ENCODE measurements around the gene AMPD3. TPM values are rescaled to one million over a fixed set of nuclear protein-coding genes. Genes with fewer than 3 reads are reported as not detected.

The AMPD3 gene
- total RNA-seq, 1 experiment from 2014 or later = 5.9 TPM

GRCh38 chr11:10514202-10514601 lies 59.1 kb downstream of the AMPD3 start:
- H3K27me3 ChIP-seq (ENCODE audit: insufficient read depth, low read length) = no peaks in the 10 kb centered on the region
- H3K9me3 Mint-ChIP-seq = no peaks in the 10 kb centered on the region
- H3K27me3 Mint-ChIP-seq (ENCODE audit: low read depth) = no peaks in the 10 kb centered on the region
- H4K5ac ChIP-seq (ENCODE audit: insufficient read length, low read depth, low read length) = no peak overlapping the region
- no peak overlapping the region for H3K27ac Mint-ChIP-seq
- H3K4me3 Mint-ChIP-seq = no peak overlapping the region
- H3K27ac ChIP-seq (ENCODE audit: insufficient read length, low read depth, low read length) = no peak overlapping the region
- no peak overlapping the region for H2AK5ac ChIP-seq (ENCODE audit: insufficient read length, low read length)
- peak; percentile 44 for TF ChIP-seq CTCF (conservative IDR thresholded peaks at IDR 0.05)
- H3K4me2 ChIP-seq (ENCODE audit: insufficient read depth, insufficient read length, low read length) = no peak overlapping the region
- H3K56ac ChIP-seq (ENCODE audit: insufficient read length, low read depth, low read length) = no peak overlapping the region
- H3K14ac ChIP-seq (ENCODE audit: insufficient read depth, low read length) = no peak overlapping the region
- H3K4me1 ChIP-seq (ENCODE audit: insufficient read depth, low read length) = peaks cover 8% of the 10 kb centered on the region; the same call in 1 of the 2 replicates
- no peaks in the 10 kb centered on the region for H3K79me2 ChIP-seq (ENCODE audit: insufficient read depth, low read length)
- peaks cover 17 to 22% of the 10 kb centered on the region in 2 experiments for H3K4me1 Mint-ChIP-seq
- no peak overlapping the region for H2BK12ac ChIP-seq (ENCODE audit: insufficient read length, low read depth, low read length)
- H3K79me1 ChIP-seq (ENCODE audit: insufficient read depth, low read depth, low read length, poor library complexity, severe bottlenecking) = no peaks in the 10 kb centered on the region
- H2BK120ac ChIP-seq (ENCODE audit: low read depth, low read length, poor library complexity, severe bottlenecking) = no peak overlapping the region
- H2AFZ ChIP-seq (ENCODE audit: low read length) = no peak overlapping the region
- H4K20me1 ChIP-seq (ENCODE audit: control insufficient read depth, insufficient read depth, insufficient read length) = no peaks in the 10 kb centered on the region
- H2BK15ac ChIP-seq (ENCODE audit: low read depth, low read length) = no peak overlapping the region
- H3K4ac ChIP-seq (ENCODE audit: low read depth, low read length) = no peak overlapping the region
- H3K36me3 Mint-ChIP-seq (ENCODE audit: insufficient read depth in 1 of 3, low read depth in 3 of 3) = no peaks in the 10 kb centered on the region
- H2BK20ac ChIP-seq (ENCODE audit: low read depth, low read length, poor library complexity, severe bottlenecking) = no peak overlapping the region
- H4K8ac ChIP-seq (replicated peaks; ENCODE audit: insufficient read length, low read depth, low read length) = no peak overlapping the region
- H3K23me2 ChIP-seq (ENCODE audit: insufficient read length, low read depth, low read length, poor library complexity, severe bottlenecking) = no peaks in the 10 kb centered on the region
- H3K9ac ChIP-seq (ENCODE audit: extremely low read depth, insufficient read length, low read length) = no peak overlapping the region
- H3T11ph ChIP-seq (ENCODE audit: low read length) = no peak overlapping the region
- WGBS (ENCODE audit: extremely low coverage, insufficient read length, low lambda C conversion rate) = no CpG with 5 or more reads among the region's 2 CpGs
- H2BK5ac ChIP-seq (ENCODE audit: insufficient read length, low read length) = no peak overlapping the region
- DNase-seq = no peak
- no peak overlapping the region for H3K18ac ChIP-seq (ENCODE audit: insufficient read length, low read depth, low read length)
- no peak overlapping the region for H3K23ac ChIP-seq (ENCODE audit: insufficient read length, low read depth, low read length)
- no peak overlapping the region for H4K91ac ChIP-seq (ENCODE audit: insufficient read length, low read depth, low read length)
- H3K9me3 ChIP-seq (ENCODE audit: control insufficient read depth, low read depth, low read length) = no peaks in the 10 kb centered on the region
